GM12865 (cell line): ENCODE results near the gene TASOR2.

Experiments
- DNase-seq: peaks from one replicate; pipeline ENCODE4 v3.0.0; 2010; ENCODE audit warnings: low read depth
- H3K4me3 ChIP-seq: 2 replicates; pipeline ENCODE4 v1.5.1; 2011; ENCODE audit warnings: mild to moderate bottlenecking, low read depth, low read length, control low read depth
- CTCF ChIP-seq: IDR thresholded peaks from 2 replicates; pipeline ENCODE4 v1.5.1; 2011; ENCODE audit warnings: low read length, control low read depth, low read depth, inconsistent platforms; ENCODE audit not compliant: insufficient read depth; ENCODE audit errors: missing control alignments

Gene TASOR2

GRCh38 chr10:5663692-5664427 lies 20.8 kb upstream of the TASOR2 start:
- TF ChIP-seq CTCF: no peak
- DNase-seq: no peak
- H3K4me3 ChIP-seq: no peak overlapping the region

- H3K4me3 ChIP-seq: peak overlapping the region; percentile 52
- DNase-seq: no peak
- TF ChIP-seq CTCF: no peak
Observed at GRCh38 chr10:5665373-5666007, 19.1 kb upstream of the TASOR2 start.

GRCh38 chr10:5666008-5666840 lies 18.4 kb upstream of the TASOR2 start, which contains the start of gene ASB13:
Gene ASB13, minus strand, starts transcription at chr10:5666595. Its CDS starts 44 bp downstream, at chr10:5666551.
- no peak for TF ChIP-seq CTCF
- peak; percentile 22 for DNase-seq
- H3K4me3 ChIP-seq: peak within 1 kb of the TSS; percentile 52

- no peak for TF ChIP-seq CTCF
- H3K4me3 ChIP-seq: peak overlapping the region; percentile 44
- no peak for DNase-seq
Observed at GRCh38 chr10:5666841-5667630, 17.6 kb upstream of the TASOR2 start.

GRCh38 chr10:5668429-5668828 lies 16.2 kb upstream of the TASOR2 start:
- H3K4me3 ChIP-seq: no peak overlapping the region
- DNase-seq: no peak
- TF ChIP-seq CTCF: no peak

GRCh38 chr10:5669604-5670003 lies 15.0 kb upstream of the TASOR2 start:
- DNase-seq: no peak
- TF ChIP-seq CTCF: no peak
- H3K4me3 ChIP-seq: no peak overlapping the region
